ENCODE measurements around the gene CADPS.

CADPS gene

GRCh38 chr3:62677926-62678325 is 197.3 kb downstream of the CADPS start:
- ChIA-PET POLR2A (ENCODE audit: low non-redundant PET) (no interaction called here), CTCF (no interaction called here)
- TF ChIP-seq CTCF (conservative IDR thresholded peaks at IDR 0.05; ENCODE audit: low read depth) = no peak
- H3K27ac ChIP-seq = no peak overlapping the region
- no peak for DNase-seq (ENCODE audit: low spot score)

GRCh38 chr3:62676689-62677271 is 198.4 kb downstream of the CADPS start:
- DNase-seq (ENCODE audit: low spot score) = no peak
- CTCF ChIA-PET = no interaction called here
- no peak overlapping the region for H3K27ac ChIP-seq
- POLR2A ChIA-PET (ENCODE audit: low non-redundant PET) = no interaction called here
- TF ChIP-seq CTCF (conservative IDR thresholded peaks at IDR 0.05; ENCODE audit: low read depth) = no peak

GRCh38 chr3:62675492-62675891 is 199.7 kb downstream of the CADPS start:
- POLR2A ChIA-PET (ENCODE audit: low non-redundant PET) = no interaction called here
- no peak overlapping the region for H3K27ac ChIP-seq
- DNase-seq (ENCODE audit: low spot score) = no peak
- no peak for TF ChIP-seq CTCF (conservative IDR thresholded peaks at IDR 0.05; ENCODE audit: low read depth)
- CTCF ChIA-PET = no interaction called here

- CTCF ChIA-PET = no interaction called here
- H3K27ac ChIP-seq = no peak overlapping the region
- no peak for TF ChIP-seq CTCF (conservative IDR thresholded peaks at IDR 0.05; ENCODE audit: low read depth)
- POLR2A ChIA-PET (ENCODE audit: low non-redundant PET) = no interaction called here
- no peak for DNase-seq (ENCODE audit: low spot score)
Observed at GRCh38 chr3:62672988-62673313, 202.3 kb downstream of the CADPS start.

- no peak for DNase-seq (ENCODE audit: low spot score)
- ChIA-PET CTCF (no interaction called here), POLR2A (ENCODE audit: low non-redundant PET) (no interaction called here)
- no peak for TF ChIP-seq CTCF (conservative IDR thresholded peaks at IDR 0.05; ENCODE audit: low read depth)
- H3K27ac ChIP-seq = no peak overlapping the region
Observed at GRCh38 chr3:62672270-62672987, 202.8 kb downstream of the CADPS start.

GRCh38 chr3:62670351-62670750 is 204.9 kb downstream of the CADPS start:
- ChIA-PET CTCF (no interaction called here), POLR2A (ENCODE audit: low non-redundant PET) (no interaction called here)
- peak; percentile 13 for DNase-seq (ENCODE audit: low spot score)
- H3K27ac ChIP-seq = peak overlapping the region; percentile 66; the same call in 1 of the 2 replicates
- no peak for TF ChIP-seq CTCF (conservative IDR thresholded peaks at IDR 0.05; ENCODE audit: low read depth)
